ENCODE results near the gene SORT1.
"Not testable (repeated sequence)": the region's sequence is repeated elsewhere in the genome, so short reads cannot be mapped to it uniquely, and the experiment has no call there.

SORT1 gene

DNA sequence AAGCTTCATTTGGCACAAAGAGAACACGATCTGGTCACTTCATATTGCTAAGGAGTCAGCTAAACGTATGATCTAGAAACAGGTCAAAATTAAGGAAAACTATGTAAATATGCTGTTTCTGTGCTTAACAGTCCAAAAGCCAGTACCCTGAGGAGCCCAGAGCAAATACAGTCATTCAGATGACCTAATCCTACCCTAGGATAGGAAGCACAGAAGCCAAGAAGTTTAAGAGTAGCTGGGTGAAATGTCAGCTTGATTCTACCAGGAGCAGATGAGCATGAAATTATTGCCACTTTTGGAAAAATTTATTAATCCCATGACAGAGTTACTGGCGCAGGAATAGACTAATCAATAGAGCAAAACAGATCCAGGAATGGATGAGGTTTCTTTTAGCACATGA, 18.3 kb downstream of the SORT1 start:
- no peak for DNase-seq

DNA sequence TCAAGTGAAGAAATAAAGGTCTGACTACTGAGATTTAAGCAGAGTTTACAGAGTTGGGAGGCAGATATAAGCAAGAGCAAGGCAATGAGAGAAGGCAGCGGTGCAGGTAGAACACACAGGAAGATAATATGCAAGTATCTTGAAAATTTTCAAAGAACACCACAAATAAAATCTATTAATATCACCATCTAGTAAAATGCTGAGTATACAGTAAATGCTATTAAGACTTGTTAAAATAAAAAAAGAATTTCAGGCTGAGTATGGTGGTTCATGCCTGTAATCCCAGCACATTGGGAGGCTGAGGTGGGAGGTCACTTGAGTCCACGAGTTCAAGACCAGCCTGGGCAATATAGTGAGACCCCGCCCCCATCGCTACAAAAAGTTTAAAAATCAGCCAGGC, 20.0 kb downstream of the SORT1 start:
- no peak for DNase-seq

DNA sequence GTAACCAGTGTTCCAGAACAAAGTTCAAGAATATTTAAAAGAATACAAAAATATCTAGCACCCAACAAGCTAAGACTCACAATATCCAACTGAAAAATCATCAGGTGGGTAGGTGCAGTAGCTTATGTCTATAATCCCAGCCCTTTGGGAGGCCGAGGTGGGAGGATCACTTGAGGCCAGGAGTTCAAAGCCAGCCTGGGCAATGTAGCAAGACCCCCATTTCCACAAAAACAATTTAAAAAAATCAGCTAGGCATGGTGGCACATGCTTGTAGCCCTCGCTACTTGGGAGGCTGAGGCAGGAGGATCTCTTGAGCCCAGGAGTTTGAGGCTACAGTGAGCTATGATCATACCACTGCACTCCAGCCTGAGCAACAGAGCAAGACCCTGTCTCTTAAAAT, 24.0 kb downstream of the SORT1 start:
- DNase-seq, result not testable (repeated sequence)

DNA sequence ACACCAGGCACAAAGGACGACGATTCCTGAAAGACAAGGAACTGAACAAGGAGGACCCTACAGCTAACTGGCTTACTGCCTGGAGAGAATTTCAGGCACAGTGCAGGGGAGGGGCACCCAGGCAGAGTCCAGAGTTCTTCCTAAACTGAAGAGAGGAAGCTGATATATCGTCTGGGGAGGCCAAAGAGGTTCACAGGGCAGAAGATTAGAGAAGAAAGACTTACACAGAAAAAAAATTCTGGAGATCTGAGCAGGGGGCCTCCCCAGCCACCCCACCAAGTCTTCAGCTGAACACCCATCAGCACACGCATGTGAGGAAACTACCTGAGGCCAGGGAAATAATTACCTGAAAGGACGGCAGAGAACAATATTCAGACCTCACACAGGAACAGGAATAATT, 24.6 kb downstream of the SORT1 start:
- DNase-seq, result no peak

DNA sequence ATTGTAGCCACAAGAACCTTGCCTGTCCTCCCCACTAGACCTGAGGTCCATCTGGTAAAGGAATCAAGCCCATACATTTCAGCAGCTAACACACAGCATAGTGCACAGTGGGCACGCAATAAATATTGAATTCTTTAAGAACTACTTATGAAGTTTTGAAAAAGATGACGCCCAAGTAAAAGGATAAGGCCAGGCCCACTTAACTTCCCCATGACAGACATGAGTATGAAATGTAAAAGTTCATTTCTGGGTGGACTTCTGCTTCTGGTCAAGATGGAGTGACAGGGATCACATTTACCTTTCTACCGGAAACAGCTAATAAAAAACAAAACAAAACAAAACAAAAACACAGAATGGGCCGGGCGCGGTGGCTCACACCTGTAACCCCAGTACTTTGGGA, 25.4 kb downstream of the SORT1 start:
- no peak for DNase-seq

DNA sequence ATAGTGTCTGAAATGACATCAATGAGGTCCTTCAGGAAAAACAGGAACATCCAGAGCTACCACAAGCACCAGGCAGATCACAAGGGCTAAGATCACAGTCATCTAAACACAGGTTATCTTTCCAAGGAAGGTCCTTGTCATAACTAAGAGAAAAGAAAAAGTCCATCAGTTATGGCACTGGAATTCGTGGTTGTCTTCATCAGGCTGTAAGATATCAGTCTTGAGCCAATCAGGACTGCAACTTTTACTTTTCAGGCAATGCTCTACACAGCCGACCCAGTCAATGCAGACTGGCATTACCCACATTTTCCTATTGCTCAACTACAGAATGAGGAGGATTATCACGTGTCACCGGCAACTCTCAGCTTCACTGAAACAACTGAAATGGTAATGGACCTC, 26.4 kb downstream of the SORT1 start:
- DNase-seq, result peak; percentile 69 to 74

DNA sequence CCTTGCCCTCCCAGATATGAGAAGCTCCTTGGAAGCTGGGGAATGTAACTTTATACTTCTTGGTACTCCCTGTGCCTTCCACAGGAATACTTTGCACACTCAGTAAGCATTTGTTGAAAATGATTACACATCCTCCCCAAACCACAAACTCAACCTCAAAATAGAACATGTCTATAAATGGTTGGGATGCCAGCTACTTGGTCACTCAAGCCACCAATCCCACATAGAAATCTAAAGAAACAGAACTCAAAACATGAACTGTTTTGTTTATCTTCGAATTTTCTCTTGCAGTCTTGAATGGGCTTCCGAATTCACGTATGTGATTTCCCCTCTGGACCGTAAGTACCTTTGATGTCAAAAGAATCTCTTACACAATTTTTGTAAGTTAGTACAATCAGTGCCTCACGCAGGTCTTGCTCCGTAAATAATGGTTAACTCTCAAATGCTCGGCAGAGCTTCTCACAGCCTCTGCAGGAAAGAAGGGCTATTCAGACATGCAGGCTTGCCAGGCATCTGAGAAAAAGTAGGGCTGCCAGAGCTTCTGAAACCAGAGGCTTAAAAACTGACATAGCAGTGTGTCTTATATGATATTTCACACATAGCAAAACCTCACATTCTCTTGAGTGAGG, 26.9 kb downstream of the SORT1 start:
- peak; percentile 32 to 52 for DNase-seq

DNA sequence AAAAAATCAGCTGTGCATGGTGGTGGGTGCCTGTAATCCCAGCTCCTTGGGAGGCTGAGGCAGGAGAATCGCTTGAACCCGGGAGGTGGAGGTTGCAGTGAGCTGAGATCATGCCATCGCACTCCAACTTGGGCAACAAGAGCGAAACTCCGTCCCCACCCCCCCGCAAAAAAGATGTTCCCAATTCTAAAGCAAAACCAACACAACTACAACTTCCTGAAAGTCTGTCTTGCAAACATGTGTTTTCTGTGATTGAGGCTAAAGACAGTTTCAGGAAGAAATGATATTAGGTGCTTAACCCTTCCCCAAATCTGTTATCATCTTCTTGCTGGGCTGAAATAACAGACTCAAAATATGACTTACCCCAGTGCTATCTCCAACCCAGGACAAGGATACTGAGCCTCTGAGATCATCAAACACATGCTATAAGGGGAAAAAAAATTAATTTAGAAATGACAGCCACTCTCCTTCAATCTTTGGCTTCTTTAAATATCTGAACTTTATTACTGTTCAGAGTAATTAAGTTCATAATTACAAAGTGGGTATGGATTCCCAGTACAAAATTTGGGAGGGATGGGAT, 28.5 kb downstream of the SORT1 start:
- peak; percentile 10 to 24 for DNase-seq

DNA sequence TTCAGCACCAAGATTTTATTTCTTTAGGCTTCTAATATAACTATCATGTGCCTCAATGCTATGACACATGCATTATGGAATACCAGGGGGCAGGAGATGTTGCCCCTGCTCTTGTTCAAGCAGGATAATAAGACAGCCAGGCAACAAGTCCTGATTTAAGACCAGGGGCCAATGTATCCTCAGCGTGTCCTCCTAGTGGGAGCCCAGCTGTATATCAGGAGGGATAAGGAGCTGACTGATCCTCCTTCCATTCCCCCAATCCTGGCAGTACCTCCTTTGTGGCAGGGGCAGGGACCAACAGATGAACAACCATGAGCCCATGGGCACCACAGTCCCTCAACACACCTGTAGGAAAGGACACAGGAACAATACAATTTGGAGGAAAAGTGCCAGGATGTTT, 29.3 kb downstream of the SORT1 start:
- DNase-seq, result no peak

DNA sequence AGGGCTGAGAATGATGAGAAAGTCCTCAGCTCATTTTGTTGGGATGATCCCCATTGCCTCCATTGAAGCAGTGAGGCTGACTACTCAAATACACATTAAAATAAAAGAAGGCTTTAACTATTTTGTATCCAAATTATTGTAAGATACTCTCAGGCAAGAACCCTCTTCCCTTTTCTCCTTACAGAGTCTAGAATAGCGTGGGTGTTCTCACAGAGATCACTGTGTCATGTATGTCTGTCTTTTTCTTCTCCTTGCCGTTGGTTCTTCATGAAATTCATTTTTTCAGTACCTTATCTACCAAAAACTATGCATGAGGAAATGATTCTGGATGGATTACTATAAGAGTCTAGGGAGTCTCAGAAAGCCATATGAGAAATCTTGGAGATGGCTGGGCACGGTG, 30.1 kb downstream of the SORT1 start:
- no peak for DNase-seq

DNA sequence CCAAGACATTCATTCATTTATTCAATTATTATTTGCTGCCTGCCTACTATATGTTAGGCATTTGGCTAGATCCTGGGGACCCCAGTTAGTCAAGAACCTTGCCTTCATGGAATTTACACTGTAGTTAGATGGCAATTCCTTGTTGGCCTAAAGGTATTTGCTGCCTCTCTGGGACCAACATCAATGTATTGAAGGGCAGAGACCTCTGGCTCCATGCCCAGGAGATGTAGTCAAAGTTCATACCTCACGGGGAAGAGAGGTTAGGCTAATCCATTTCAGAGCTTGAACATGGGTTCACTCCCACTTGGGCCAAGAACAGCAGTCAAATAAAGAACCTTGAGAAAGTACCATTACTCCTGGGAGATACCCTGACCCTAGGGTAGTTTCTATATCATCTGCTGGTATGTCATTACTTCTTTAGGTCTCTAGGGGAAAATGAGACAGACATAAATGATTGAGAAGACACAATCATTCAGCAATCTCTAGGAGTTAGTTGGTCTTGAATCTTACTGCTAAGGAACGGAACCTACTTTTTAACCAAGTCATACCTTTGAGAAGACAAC, 32.0 kb downstream of the SORT1 start:
- DNase-seq, result no peak

DNA sequence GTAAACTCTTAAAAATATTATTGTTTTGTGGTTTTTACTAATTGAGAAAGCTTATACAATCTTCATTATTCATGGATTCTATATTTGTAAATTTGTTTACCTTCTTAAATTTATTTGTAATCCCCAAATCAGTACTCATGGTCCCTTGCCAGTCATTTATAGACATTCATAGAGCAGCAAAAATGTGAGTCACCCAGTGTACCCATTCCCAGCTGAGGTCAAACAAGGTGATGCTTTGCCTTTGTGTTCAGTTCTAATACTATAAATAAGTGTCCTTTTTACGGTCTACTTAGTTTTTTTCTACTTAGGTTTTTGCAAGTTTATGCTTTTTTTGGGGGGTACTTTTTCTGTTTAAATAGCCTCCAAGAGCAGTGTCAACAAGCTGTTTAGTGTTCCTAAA, 36.1 kb downstream of the SORT1 start:
- DNase-seq, result no peak

DNA sequence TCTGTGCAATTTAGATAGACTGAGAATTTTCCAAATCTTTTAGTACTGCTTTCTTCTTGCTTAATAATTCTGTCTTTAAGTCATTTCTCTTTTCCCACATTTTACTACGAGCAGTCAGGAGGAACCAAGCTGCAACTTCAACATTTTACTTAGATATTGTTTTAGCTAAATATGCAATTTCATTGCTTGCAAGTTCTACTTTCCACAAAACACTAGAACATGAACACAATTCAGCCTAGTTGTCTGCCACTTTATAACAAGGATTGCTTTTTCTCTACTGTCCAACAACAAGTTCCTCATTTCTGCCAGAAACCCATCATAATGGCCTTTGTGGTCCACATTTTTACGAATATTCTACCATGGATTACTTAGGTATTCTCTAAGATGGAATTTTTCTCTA, 36.6 kb downstream of the SORT1 start:
- no peak for DNase-seq

DNA sequence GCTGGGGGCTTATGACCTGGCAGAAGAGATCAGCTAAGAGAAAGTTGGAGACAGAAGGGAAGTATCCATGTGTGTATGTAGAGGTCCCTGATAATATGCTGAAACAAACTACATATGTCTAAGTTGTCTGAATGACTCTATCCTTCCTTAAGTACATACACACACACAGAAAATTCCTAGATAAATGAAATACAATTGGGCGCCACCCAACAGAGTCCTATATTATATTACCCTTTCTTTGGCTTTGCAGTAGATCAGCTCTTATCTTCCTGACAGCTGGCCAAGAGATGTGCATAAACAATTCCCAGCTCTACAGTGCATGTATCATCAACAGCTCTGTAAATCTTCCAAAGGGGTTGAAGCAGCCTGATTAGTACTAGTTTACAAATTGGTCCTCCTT, 40.1 kb downstream of the SORT1 start:
- no peak for DNase-seq

DNA sequence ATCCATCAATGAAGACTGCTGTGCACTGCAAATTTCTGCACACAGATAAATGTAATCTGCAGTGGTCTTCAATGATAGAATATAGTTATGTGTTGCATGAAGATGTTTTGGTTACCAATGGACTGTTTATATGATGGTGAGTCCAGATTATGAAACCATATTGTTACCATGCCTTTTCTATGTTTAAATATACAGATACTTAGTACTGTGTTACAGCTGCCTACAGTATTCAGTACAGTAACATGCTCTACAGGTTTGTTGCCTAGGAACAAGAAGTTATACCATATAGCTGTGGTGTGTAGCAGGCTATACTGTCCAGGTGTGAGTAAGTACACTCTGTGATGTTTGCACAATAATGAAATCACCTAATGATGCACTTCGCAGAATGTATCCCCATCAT, 40.8 kb downstream of the SORT1 start:
- no peak for DNase-seq

DNA sequence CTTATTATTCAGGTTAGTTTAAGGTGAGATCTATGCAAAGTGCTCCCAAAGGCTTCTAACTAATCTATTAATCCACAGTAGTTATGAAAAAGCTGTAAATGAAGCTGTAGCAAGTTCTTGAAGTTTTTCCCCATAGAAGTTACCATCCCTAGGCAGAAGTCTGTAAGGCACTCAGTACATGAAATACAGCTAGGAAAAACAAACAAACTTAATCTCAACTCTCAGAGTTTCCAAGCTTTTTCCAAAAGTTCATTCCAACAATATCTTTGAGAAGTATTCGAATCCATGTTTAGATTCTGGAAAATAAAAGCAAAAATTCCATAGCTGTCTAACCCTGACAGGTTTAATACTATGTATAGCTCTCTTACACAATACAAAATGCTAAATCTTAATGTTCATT, 41.2 kb downstream of the SORT1 start:
- no peak for DNase-seq

DNA sequence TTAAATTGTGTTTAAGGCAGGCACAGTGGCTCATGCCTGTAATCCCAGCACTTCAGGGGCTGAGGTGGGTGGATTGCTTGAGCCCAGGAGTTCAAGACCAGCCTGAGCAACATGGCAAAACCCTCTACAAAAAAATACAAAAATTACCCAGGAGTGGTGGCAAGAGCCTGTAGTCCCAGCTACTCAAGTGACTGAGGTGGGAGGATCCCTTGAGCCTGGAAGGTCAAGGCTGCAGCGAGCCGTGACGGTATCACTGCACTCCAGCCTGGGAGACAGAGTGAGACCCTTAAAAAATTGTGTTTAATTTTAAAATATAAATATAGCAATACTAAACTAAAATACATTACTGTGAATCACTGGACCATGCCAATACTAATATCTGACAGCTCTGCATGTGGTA, 42.8 kb downstream of the SORT1 start:
- no peak for DNase-seq

DNA sequence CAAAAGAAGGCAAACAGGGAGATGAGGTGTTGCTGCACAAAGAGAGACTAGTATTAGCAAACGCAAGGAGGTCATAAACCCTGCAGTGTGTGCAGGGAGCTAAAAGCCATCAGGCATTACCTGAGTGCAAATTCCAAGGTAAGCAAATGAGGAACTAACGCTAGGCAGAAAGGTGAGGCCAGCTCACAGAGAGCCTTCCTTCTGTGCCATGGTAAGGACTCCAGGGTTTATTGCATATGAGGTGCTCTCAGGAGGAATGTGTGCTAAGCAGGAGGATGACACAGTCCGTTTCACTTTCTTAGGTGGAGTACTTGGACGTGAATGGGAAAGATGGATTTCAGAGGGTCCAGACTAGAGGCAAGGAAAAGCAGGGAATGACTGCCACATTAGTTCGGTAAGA, 46.3 kb downstream of the SORT1 start:
- no peak for DNase-seq

DNA sequence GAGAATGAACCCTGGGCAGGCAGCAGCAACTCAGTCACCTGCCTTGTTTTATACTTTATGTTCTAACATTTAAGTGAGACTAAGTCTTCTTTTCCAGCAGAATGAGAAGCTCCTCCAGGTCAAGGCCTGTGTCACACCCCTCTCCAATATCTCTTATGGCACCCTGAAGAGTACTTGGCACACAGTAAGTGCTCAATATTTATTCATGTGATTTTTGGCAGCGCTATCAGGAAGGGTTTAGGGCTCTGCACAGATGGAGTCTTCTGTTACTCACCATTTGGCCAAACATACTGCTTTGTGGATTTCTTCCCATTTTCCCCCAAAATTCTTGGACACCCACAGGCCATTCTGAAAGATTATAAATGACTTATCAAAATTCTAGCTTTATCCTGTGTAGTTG, 47.1 kb downstream of the SORT1 start:
- no peak for DNase-seq

DNA sequence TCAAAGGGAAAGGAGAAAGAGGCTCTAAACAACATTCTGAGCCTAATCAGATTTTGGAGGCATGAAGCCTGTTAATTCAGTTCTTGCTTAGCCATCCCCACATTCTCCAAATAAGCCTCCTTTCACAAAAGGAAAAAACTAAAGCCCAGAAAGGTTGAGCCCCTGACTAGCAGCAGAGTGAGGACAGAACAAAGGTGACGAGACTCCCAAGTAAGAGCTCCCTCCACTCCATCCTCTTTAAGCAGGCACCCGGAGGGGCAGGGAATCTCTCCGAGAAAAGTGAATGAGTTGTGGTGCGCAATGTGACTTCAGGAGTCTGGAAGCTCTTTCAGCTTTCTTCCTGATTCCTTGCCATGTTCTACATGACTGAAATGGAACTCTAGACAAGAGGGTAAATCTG, 47.5 kb downstream of the SORT1 start:
- DNase-seq, result no peak

DNA sequence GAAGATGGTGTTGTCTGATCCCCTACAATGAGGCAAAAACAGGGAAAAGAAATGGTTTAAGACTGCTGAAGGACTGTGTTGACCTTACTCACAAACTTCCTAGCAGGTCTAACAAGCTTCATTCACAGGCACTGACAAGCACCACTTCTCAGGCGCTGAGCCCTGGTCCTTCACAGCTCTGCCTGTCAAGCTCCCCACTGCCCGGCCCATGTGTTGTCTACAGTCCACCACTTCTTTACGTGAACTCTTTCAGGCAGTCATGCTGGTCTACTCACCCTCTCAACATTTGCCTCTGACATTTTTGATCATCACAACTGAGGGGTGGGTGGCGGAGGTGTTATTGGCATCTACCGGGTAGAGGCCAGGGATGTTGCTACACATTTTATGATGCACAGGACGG, 50.2 kb downstream of the SORT1 start:
- DNase-seq, result no peak

DNA sequence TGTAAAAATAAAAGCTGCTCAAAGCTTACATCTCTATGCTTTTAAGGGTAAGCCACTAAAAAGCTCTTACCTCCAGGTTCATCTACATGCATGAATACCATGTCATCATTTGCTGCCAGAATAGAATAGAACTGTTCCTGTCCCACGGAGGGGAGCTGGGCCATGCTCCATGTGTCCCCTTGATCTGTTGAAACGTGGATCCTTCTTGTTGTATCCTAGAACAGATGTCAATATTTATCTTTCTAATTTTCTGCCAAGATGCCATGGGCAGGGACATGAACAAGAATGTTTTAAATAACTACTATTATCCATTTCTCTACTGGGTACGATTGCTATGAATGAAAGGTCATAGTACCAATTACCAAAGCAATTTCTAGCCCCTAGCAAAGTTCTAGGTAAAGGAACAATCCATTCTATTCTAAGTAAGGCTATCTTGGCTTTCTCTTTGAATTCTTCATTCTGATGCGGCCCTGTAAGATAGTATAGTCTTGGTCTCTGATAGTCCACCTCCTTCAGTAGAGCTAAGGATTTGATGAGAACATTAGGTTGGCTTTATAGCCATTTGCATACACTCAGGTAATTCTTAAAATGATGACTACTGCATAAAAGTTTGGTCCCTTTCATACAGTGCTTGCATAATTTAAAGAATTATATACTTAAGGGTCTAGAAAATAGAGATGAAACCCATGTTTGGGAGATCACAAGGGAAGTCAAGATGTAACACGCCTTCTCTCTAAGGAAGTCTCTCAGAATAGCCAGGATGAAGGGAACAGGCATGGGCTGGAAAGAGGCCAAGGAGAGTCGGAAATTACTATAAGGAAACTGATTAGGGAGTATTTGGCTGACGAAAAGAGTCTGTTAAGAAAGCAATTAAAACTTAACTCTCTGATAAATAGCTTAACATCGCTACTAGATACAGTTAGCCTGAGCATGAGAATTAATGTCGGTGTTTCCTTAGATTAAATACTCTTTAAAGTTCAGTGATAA, 55.5 kb downstream of the SORT1 start:
- DNase-seq, result no peak

DNA sequence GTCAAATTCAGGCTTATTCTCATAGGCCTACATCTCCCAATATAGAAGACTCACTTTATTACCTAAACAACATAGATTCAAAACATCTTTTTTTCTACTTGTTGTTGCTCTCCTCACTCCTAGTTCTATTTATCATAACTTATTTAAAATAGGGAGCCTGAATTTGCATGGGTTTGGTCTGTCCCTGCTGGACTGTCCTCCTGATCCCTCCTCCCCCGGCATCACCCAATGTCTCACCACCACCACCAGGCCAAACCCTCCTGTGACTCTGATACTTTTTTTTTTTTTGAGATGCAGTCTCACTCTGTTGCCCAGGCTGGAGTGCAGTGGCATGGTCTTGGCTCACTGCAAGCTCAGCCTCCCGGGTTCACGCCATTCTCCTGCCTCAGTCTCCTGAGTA, 59.1 kb downstream of the SORT1 start:
- no peak for DNase-seq

DNA sequence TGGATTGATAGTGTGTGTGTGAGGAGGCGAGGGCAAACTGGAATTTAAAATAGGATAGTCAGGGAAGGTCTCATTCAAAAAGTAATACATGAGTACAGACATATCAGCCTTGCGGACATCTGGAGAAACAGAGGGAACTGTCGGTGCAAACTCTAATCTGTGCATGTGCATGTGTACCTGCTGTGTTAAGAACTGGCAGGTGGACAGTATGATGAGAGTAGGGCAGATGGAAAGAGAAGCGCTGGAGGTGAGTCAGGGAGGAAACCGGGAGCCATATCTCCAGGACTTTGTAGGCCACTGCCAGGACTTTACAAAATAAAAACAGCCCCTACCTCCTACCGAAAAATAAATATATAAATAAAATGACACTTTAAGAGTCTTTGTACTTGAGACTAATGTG, 59.6 kb downstream of the SORT1 start:
- no peak for DNase-seq

Data from AML-193 (cell line).